ENCODE measurements around the gene CENPQ. TPM values are rescaled to one million over a fixed set of nuclear protein-coding genes. Genes with fewer than 3 reads are reported as not detected.
A peak's percentile ranks its signal among the peaks of the same experiment; 100 is the strongest.

CENPQ gene
- total and polyA plus RNA-seq, 2 experiments from 2014 or later = 20.2 to 41.5 TPM

DNA sequence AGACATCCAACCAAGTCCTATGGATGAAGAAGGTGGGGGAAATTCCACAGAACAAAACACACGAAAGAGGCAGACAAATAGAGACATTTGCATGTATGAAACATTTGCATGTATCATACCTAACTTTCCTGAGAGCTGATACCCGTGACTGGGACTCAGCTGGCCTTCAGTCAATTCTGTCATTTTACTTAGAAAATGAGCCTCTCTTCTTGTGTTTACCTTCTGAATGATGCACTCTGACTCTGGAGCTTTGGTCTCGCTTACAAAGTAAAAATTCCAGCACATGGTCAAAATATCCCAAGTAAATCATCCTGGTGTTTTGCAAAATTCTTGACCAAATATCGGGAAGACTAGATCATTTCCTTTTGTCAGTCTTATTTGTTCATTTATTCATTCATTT, 47.0 kb upstream of the CENPQ start (continued):
- TF ChIP-seq, protein P1, sequence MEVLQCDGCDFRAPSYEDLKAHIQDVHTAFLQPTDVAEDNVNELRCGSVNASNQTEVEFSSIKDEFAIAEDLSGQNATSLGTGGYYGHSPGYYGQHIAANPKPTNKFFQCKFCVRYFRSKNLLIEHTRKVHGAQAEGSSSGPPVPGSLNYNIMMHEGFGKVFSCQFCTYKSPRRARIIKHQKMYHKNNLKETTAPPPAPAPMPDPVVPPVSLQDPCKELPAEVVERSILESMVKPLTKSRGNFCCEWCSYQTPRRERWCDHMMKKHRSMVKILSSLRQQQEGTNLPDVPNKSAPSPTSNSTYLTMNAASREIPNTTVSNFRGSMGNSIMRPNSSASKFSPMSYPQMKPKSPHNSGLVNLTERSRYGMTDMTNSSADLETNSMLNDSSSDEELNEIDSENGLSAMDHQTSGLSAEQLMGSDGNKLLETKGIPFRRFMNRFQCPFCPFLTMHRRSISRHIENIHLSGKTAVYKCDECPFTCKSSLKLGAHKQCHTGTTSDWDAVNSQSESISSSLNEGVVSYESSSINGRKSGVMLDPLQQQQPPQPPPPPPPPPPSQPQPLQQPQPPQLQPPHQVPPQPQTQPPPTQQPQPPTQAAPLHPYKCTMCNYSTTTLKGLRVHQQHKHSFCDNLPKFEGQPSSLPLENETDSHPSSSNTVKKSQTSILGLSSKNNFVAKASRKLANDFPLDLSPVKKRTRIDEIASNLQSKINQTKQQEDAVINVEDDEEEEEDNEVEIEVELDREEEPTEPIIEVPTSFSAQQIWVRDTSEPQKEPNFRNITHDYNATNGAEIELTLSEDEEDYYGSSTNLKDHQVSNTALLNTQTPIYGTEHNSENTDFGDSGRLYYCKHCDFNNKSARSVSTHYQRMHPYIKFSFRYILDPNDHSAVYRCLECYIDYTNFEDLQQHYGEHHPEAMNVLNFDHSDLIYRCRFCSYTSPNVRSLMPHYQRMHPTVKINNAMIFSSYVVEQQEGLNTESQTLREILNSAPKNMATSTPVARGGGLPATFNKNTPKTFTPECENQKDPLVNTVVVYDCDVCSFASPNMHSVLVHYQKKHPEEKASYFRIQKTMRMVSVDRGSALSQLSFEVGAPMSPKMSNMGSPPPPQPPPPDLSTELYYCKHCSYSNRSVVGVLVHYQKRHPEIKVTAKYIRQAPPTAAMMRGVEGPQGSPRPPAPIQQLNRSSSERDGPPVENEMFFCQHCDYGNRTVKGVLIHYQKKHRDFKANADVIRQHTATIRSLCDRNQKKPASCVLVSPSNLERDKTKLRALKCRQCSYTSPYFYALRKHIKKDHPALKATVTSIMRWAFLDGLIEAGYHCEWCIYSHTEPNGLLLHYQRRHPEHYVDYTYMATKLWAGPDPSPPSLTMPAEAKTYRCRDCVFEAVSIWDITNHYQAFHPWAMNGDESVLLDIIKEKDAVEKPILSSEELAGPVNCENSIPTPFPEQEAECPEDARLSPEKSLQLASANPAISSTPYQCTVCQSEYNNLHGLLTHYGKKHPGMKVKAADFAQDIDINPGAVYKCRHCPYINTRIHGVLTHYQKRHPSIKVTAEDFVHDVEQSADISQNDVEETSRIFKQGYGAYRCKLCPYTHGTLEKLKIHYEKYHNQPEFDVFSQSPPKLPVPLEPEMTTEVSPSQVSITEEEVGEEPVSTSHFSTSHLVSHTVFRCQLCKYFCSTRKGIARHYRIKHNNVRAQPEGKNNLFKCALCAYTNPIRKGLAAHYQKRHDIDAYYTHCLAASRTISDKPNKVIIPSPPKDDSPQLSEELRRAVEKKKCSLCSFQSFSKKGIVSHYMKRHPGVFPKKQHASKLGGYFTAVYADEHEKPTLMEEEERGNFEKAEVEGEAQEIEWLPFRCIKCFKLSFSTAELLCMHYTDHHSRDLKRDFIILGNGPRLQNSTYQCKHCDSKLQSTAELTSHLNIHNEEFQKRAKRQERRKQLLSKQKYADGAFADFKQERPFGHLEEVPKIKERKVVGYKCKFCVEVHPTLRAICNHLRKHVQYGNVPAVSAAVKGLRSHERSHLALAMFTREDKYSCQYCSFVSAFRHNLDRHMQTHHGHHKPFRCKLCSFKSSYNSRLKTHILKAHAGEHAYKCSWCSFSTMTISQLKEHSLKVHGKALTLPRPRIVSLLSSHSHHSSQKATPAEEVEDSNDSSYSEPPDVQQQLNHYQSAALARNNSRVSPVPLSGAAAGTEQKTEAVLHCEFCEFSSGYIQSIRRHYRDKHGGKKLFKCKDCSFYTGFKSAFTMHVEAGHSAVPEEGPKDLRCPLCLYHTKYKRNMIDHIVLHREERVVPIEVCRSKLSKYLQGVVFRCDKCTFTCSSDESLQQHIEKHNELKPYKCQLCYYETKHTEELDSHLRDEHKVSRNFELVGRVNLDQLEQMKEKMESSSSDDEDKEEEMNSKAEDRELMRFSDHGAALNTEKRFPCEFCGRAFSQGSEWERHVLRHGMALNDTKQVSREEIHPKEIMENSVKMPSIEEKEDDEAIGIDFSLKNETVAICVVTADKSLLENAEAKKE (CRISPR knock-in tag; IDR thresholded peaks at IDR 0.05) = no peak
- no peak for TF ChIP-seq ZNF331 (CRISPR knock-in tag; IDR thresholded peaks at IDR 0.05; ENCODE audit: low read depth)

DNA sequence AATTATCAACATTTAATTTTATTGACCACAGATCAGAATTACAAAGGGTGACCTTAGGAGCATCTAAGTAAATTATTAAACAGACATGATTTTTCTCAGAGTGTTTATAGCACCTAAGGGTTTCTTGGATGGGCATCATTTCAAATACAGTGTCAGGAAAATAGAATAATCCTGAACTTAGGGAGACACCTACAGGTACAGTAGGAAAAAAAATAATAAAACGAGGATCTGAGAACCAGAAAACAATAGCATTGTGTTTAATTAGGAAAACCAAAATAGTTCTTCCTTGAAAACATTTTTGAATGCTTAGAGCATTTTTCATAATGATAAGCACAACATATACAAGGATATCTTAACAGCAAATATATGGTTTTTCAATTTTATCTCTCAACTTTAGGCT, 39.4 kb upstream of the CENPQ start:
- Histone ChIP-seq H2AFZ (no peak overlapping the region), H3K27me3 (ENCODE audit: insufficient read depth) (no peaks in the 10 kb centered on the region), H4K20me1 (replicated peaks; ENCODE audit: insufficient read depth) (no peaks in the 10 kb centered on the region), H3K36me3 (ENCODE audit: insufficient read depth) (no peaks in the 10 kb centered on the region), H3K4me3 (no peak overlapping the region), H3K27ac (ENCODE audit: low read depth) (no peak overlapping the region), H3K4me2 (no peak overlapping the region), H3F3A (replicated peaks; ENCODE audit: low read depth) (no peaks in the 10 kb centered on the region), H3K79me2 (replicated peaks; ENCODE audit: insufficient read depth) (no peaks in the 10 kb centered on the region), H3K9me2 (ENCODE audit: insufficient read depth) (no peaks in the 10 kb centered on the region), H3K4me1 (ENCODE audit: insufficient read depth) (no peaks in the 10 kb centered on the region)
- no peak overlapping the region for H3K4me3 Mint-ChIP-seq
- peaks cover 5% of the 10 kb centered on the region; the same call in 2 of the 3 replicates for H3K4me1 Mint-ChIP-seq
- H3K9me3 Mint-ChIP-seq = no peaks in the 10 kb centered on the region
- no peaks in the 10 kb centered on the region for H3K27me3 Mint-ChIP-seq (ENCODE audit: insufficient read depth, low read depth, poor library complexity)
- no peak for ATAC-seq
- no peak overlapping the region for H3K27ac Mint-ChIP-seq
- DNase-seq (ENCODE audit: low spot score) = peak; percentile 23
- no peaks in the 10 kb centered on the region for H3K36me3 Mint-ChIP-seq (ENCODE audit: low read depth)
- no peak for TF ChIP-seq EZH2 (IDR thresholded peaks at IDR 0.05; ENCODE audit: low read depth, unreplicated experiment)
- TF ChIP-seq, protein P2, sequence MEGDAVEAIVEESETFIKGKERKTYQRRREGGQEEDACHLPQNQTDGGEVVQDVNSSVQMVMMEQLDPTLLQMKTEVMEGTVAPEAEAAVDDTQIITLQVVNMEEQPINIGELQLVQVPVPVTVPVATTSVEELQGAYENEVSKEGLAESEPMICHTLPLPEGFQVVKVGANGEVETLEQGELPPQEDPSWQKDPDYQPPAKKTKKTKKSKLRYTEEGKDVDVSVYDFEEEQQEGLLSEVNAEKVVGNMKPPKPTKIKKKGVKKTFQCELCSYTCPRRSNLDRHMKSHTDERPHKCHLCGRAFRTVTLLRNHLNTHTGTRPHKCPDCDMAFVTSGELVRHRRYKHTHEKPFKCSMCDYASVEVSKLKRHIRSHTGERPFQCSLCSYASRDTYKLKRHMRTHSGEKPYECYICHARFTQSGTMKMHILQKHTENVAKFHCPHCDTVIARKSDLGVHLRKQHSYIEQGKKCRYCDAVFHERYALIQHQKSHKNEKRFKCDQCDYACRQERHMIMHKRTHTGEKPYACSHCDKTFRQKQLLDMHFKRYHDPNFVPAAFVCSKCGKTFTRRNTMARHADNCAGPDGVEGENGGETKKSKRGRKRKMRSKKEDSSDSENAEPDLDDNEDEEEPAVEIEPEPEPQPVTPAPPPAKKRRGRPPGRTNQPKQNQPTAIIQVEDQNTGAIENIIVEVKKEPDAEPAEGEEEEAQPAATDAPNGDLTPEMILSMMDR (conservative IDR thresholded peaks at IDR 0.05; ENCODE audit: low read depth in 2 of 2) = peak; percentile 49 to 56
